ENCODE results near the gene MTG1.

MTG1 gene

DNA sequence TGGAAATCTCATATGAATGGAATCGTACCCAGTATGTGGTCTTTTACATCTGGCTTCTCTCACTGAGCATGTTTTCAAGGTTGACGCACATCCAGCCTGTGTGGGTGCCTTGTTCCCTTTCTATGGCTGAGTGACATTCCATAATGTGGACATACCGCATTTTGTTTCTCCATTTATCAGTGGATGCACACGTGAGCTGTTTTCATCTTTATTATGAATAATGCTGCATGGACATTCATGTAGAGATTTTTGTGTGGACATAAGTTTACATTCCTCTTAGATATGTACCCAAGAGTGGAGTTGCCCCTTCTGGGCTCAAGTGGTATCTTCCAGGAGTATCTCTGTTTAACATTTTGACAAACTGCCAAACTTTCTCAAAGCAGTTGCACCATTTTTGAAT is 58.5 kb downstream of the MTG1 start:
- H3K27ac ChIP-seq (ENCODE audit: low read depth, low read length, poor library complexity, severe bottlenecking), result no peak overlapping the region
- H3K27me3 ChIP-seq (ENCODE audit: insufficient read depth, low read length), result no peaks in the 10 kb centered on the region
- H3K79me2 ChIP-seq (ENCODE audit: insufficient read depth, low read length), result no peaks in the 10 kb centered on the region
- H3K9me2 ChIP-seq (ENCODE audit: low read depth, low read length), result no peaks in the 10 kb centered on the region
- H3K36me3 ChIP-seq (ENCODE audit: insufficient read depth, low read length), result no peaks in the 10 kb centered on the region
- TF ChIP-seq EZH2 (IDR thresholded peaks at IDR 0.05; ENCODE audit: borderline replicate concordance, low read length) (no peak), CTCF (IDR thresholded peaks at IDR 0.05; ENCODE audit: low read length) (no peak)
- peaks cover 15% of the 10 kb centered on the region for H3K9me3 ChIP-seq (ENCODE audit: low read length)
- no peaks in the 10 kb centered on the region for H4K20me1 ChIP-seq (ENCODE audit: insufficient read depth, low read length)
- no peak overlapping the region for H3K9ac ChIP-seq (ENCODE audit: low read length)
- no peak overlapping the region for H3K4me2 ChIP-seq (ENCODE audit: low read length)
- H2AFZ ChIP-seq (ENCODE audit: low read length), result no peak overlapping the region
- no peaks in the 10 kb centered on the region for H3F3A ChIP-seq (ENCODE audit: insufficient read depth, low read length)
- H3K4me3 ChIP-seq (ENCODE audit: low read depth, low read length, poor library complexity, severe bottlenecking), result no peak overlapping the region
- H3K4me1 ChIP-seq (ENCODE audit: insufficient read depth, low read length, severe bottlenecking), result peaks cover 4% of the 10 kb centered on the region

DNA sequence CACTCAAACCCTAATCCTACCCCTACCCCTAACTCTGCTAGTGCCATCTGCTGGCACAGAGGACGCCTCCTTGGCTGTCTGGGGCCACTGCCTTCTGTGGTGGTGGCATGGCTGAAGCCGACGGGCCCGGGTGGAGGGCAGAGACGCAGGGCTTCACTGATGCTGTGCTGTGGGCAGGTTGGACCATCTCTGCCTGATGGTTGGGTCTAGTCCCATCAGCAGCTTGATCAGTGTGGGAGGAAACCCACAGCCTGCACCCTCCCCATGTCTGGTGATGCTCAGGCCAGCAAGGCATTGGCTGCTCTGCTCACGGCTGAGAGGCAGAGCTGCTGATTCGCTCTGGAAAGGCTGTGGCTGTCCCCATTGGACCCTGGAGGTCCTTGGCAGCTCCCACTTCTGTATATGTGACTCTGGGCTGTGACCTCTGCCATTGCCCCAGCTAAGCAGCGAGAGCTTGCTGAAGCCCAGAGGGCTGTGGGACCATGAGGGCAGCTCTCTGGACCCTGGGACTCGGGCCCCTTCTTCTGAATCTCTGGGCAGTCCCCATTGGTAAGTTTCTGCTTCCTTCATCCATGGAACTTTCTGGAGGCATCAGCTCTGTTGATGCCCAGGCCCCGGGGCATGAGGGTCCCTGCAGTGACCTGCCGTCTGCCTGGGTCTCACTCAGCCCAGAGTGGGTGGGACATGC is 59.7 kb downstream of the MTG1 start, which contains the start of gene SCART1:
SCART1 (plus strand) TSS at position 430 of the 688 bp plus-strand sequence; CDS start at position 483, 53 bp downstream.
- H3K4me2 ChIP-seq (ENCODE audit: low read length), result peak within 1 kb of the TSS; percentile 13; the same call in 1 of the 2 replicates
- H4K20me1 ChIP-seq (ENCODE audit: insufficient read depth, low read length), result no peaks in the 10 kb centered on the region
- peak within 1 kb of the TSS; percentile 58; the same call in 1 of the 2 replicates for H3K9ac ChIP-seq (ENCODE audit: low read length)
- H3K9me3 ChIP-seq (ENCODE audit: low read length), result peaks cover 7% of the 10 kb centered on the region
- no peaks in the 10 kb centered on the region for H3F3A ChIP-seq (ENCODE audit: insufficient read depth, low read length)
- no peaks in the 10 kb centered on the region for H3K9me2 ChIP-seq (ENCODE audit: low read depth, low read length)
- H3K27ac ChIP-seq (ENCODE audit: low read depth, low read length, poor library complexity, severe bottlenecking), result peak within 1 kb of the TSS; percentile 57
- H3K36me3 ChIP-seq (ENCODE audit: insufficient read depth, low read length), result no peaks in the 10 kb centered on the region
- H3K27me3 ChIP-seq (ENCODE audit: insufficient read depth, low read length), result no peaks in the 10 kb centered on the region
- peak within 1 kb of the TSS; percentile 63 for H3K4me3 ChIP-seq (ENCODE audit: low read depth, low read length, poor library complexity, severe bottlenecking)
- H2AFZ ChIP-seq (ENCODE audit: low read length), result no peak within 1 kb of the TSS
- no peaks in the 10 kb centered on the region for H3K79me2 ChIP-seq (ENCODE audit: insufficient read depth, low read length)
- peaks cover 4% of the 10 kb centered on the region for H3K4me1 ChIP-seq (ENCODE audit: insufficient read depth, low read length, severe bottlenecking)
- TF ChIP-seq EZH2 (IDR thresholded peaks at IDR 0.05; ENCODE audit: borderline replicate concordance, low read length), result no peak
- TF ChIP-seq CTCF (IDR thresholded peaks at IDR 0.05; ENCODE audit: low read length), result peak; percentile 37; the same call in 1 of the 2 replicates

DNA sequence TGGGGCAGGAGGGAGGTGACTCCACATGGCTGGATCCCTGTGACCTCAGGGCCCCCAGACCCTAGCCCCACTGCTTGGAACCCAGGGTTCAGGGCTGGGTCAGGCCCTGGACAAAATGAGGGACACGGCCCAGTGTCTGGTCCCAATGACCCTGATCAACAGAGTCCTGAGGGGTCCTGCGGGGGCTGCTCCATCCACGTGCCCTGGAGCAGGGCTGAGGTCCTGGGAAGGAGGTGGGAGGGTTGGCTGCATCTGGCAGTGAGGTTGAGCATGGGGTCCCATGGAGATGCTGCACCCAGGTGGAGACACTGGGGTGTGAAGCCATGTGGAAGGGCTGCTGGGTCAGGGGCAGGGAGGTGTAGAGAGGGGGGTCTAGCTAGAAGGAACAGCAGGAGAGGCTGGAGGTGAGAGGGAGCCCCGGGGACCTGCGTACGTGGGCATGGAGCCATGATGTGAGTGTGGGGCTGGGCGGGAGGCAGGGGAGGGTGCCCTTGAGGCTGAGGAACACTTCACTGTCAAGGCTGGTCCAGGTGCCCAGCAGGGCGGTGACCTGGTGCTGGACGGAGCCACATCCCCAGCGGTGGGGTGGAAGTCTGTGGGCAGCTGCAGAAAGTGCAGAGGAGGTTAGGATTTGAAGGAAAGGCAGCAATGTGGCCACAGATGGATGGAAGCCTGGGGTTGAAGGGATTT is 60.4 kb downstream of the MTG1 start:
- Histone ChIP-seq H3K9me3 (ENCODE audit: low read length) (no peaks in the 10 kb centered on the region), H3K9ac (ENCODE audit: low read length) (peak overlapping the region; percentile 58; the same call in 1 of the 2 replicates), H3K4me2 (ENCODE audit: low read length) (peak overlapping the region; percentile 13; the same call in 1 of the 2 replicates)

More for the DNA sequence above, 60.4 kb downstream of the MTG1 start:
- H3K4me3 ChIP-seq (ENCODE audit: low read depth, low read length, poor library complexity, severe bottlenecking), result peak overlapping the region; percentile 63
- no peaks in the 10 kb centered on the region for H4K20me1 ChIP-seq (ENCODE audit: insufficient read depth, low read length)
- no peaks in the 10 kb centered on the region for H3K9me2 ChIP-seq (ENCODE audit: low read depth, low read length)
- H3F3A ChIP-seq (ENCODE audit: insufficient read depth, low read length), result no peaks in the 10 kb centered on the region
- no peaks in the 10 kb centered on the region for H3K79me2 ChIP-seq (ENCODE audit: insufficient read depth, low read length)
- no peaks in the 10 kb centered on the region for H3K36me3 ChIP-seq (ENCODE audit: insufficient read depth, low read length)
- peaks cover 4% of the 10 kb centered on the region for H3K4me1 ChIP-seq (ENCODE audit: insufficient read depth, low read length, severe bottlenecking)
- peak overlapping the region; percentile 32 for H3K27ac ChIP-seq (ENCODE audit: low read depth, low read length, poor library complexity, severe bottlenecking)
- no peak overlapping the region for H2AFZ ChIP-seq (ENCODE audit: low read length)
- H3K27me3 ChIP-seq (ENCODE audit: insufficient read depth, low read length), result no peaks in the 10 kb centered on the region
- no peak for TF ChIP-seq EZH2 (IDR thresholded peaks at IDR 0.05; ENCODE audit: borderline replicate concordance, low read length)
- no peak for TF ChIP-seq CTCF (IDR thresholded peaks at IDR 0.05; ENCODE audit: low read length)
